ENCODE measurements around the gene CNST.

The CNST gene

GRCh38 chr1:246591047-246591446 is 24.8 kb downstream of the CNST start:
- peaks cover 28% of the 10 kb centered on the region for H3K36me3 ChIP-seq
- no peak overlapping the region for H3K27ac ChIP-seq

GRCh38 chr1:246591504-246591903 is 25.2 kb downstream of the CNST start:
- no peak for DNase-seq
- no peaks in the 10 kb centered on the region for H3K27me3 ChIP-seq (ENCODE audit: insufficient read depth, low read depth, severe bottlenecking)
- TF ChIP-seq CTCF (IDR thresholded peaks at IDR 0.05; ENCODE audit: low read depth, low read length): no peak
- no peak overlapping the region for H3K4me3 ChIP-seq (ENCODE audit: low read depth, low read length)
- no peaks in the 10 kb centered on the region for H3K9me3 ChIP-seq (ENCODE audit: severe bottlenecking)
- peaks cover 28% of the 10 kb centered on the region for H3K36me3 ChIP-seq
- no peak overlapping the region for H3K27ac ChIP-seq

More at GRCh38 chr1:246591047-246591446, 24.8 kb downstream of the CNST start:
- Histone ChIP-seq H3K9me3 (ENCODE audit: severe bottlenecking) (no peaks in the 10 kb centered on the region), H3K4me3 (ENCODE audit: low read depth, low read length) (no peak overlapping the region), H3K27me3 (ENCODE audit: insufficient read depth, low read depth, severe bottlenecking) (no peaks in the 10 kb centered on the region)
- DNase-seq: no peak
- no peak for TF ChIP-seq CTCF (IDR thresholded peaks at IDR 0.05; ENCODE audit: low read depth, low read length)

GRCh38 chr1:246591958-246592357 is 25.7 kb downstream of the CNST start:
- Histone ChIP-seq H3K9me3 (ENCODE audit: severe bottlenecking) (no peaks in the 10 kb centered on the region), H3K27ac (no peak overlapping the region), H3K36me3 (peaks cover 28% of the 10 kb centered on the region), H3K4me3 (ENCODE audit: low read depth, low read length) (no peak overlapping the region), H3K27me3 (ENCODE audit: insufficient read depth, low read depth, severe bottlenecking) (no peaks in the 10 kb centered on the region)
- no peak for DNase-seq
- TF ChIP-seq CTCF (IDR thresholded peaks at IDR 0.05; ENCODE audit: low read depth, low read length): no peak

- H3K27ac ChIP-seq: no peak overlapping the region
Measured at GRCh38 chr1:246592695-246593094, 26.4 kb downstream of the CNST start.

GRCh38 chr1:246595146-246595545 is 28.9 kb downstream of the CNST start:
- Histone ChIP-seq H3K27ac (no peak overlapping the region), H3K36me3 (peaks cover 28% of the 10 kb centered on the region), H3K9me3 (ENCODE audit: severe bottlenecking) (no peaks in the 10 kb centered on the region), H3K27me3 (ENCODE audit: insufficient read depth, low read depth, severe bottlenecking) (no peaks in the 10 kb centered on the region), H3K4me3 (ENCODE audit: low read depth, low read length) (no peak overlapping the region)
- DNase-seq: no peak
- no peak for TF ChIP-seq CTCF (IDR thresholded peaks at IDR 0.05; ENCODE audit: low read depth, low read length)

More at GRCh38 chr1:246592695-246593094, 26.4 kb downstream of the CNST start:
- no peaks in the 10 kb centered on the region for H3K27me3 ChIP-seq (ENCODE audit: insufficient read depth, low read depth, severe bottlenecking)
- H3K36me3 ChIP-seq: peaks cover 28% of the 10 kb centered on the region
- no peak for TF ChIP-seq CTCF (IDR thresholded peaks at IDR 0.05; ENCODE audit: low read depth, low read length)
- H3K9me3 ChIP-seq (ENCODE audit: severe bottlenecking): no peaks in the 10 kb centered on the region
- no peak overlapping the region for H3K4me3 ChIP-seq (ENCODE audit: low read depth, low read length)
- DNase-seq: no peak

- no peaks in the 10 kb centered on the region for H3K27me3 ChIP-seq (ENCODE audit: insufficient read depth, low read depth, severe bottlenecking)
- no peak for DNase-seq
- H3K36me3 ChIP-seq: peaks cover 20% of the 10 kb centered on the region
- H3K27ac ChIP-seq: no peak overlapping the region
- H3K4me3 ChIP-seq (ENCODE audit: low read depth, low read length): no peak overlapping the region
- no peak for TF ChIP-seq CTCF (IDR thresholded peaks at IDR 0.05; ENCODE audit: low read depth, low read length)
- H3K9me3 ChIP-seq (ENCODE audit: severe bottlenecking): no peaks in the 10 kb centered on the region
Measured at GRCh38 chr1:246597340-246597739, 31.1 kb downstream of the CNST start.
